GM21526 (cell line): ENCODE measurements around the gene DNAJA3.

Experiments
- ATAC-seq: cut with Tn5 transposase; IDR thresholded peaks from one replicate; pipeline ENCODE4 v1.9.1; 2021; ENCODE audit warnings: moderate library complexity; ENCODE audit not compliant: unreplicated experiment, low FRiP score

Gene DNAJA3

DNA sequence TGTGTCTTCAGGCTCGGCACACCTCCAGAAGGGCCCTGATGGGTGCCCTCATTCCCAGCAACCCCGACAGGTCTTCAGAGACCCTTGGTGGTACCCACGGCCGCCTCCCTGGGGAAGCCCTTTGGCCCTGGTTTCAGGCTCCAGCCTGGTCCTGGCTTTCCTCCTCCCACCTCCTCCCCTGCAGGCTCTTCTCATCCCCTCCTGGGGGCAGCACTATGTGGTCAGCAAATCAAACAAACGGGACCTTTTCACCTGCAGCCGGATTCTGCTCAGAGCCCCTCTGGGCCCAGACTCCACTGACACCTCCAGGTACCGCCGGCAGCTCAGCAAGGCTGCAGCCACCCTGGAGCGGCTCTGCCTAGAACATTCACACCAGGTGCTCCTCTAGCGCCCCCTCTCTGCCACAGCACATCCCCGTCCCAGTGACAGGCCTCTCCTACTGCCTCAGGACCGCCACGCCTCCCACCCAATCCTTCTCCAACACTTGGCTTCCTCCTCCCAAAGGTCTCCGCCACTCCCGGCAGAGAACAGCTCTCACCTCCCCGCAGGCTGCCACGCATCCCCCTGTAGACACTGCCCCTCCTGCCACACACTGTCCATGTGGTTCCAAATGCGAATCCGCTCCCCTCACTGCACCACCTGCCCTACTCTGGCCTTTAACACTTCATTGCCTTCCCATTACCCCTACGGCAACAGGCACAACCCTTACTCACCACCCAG, 21.3 kb upstream of the DNAJA3 start:
- ATAC-seq: no peak

DNA sequence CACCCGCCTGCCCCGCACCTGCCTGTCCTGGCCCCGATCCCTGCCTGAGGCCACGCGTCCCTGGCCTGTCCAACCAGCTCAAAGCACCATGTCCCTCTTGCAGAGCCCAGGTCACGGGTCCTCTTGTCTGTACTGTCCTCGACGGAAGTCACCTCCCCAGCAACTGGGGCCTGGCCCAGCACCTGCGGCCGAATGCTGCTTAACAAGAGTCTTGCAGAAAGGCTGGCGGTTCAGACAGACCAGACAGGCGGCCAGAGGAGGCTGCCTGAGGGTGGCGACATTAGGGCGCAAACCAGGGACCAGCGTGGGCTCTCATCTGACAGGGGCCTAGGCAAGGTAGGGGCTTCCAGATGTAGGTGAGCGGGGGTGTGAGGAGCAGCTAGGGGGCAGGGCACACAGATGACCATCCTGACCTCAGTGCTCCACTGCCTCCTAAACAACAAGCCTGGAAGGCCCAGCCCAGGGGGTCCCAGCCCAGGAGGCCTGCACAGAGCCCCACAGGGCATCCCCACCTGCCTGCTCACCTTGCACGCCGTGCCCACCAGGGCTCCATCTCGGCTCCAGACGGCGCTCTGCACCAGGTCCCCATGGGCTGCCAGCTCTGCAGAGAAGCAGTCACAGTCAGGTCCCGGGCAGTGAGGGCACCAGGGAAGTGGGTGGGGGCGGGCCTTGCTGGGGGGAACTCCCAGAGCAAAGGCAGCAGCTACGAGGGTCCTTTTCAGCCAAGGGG, 20.5 kb upstream of the DNAJA3 start:
- ATAC-seq: no peak

DNA sequence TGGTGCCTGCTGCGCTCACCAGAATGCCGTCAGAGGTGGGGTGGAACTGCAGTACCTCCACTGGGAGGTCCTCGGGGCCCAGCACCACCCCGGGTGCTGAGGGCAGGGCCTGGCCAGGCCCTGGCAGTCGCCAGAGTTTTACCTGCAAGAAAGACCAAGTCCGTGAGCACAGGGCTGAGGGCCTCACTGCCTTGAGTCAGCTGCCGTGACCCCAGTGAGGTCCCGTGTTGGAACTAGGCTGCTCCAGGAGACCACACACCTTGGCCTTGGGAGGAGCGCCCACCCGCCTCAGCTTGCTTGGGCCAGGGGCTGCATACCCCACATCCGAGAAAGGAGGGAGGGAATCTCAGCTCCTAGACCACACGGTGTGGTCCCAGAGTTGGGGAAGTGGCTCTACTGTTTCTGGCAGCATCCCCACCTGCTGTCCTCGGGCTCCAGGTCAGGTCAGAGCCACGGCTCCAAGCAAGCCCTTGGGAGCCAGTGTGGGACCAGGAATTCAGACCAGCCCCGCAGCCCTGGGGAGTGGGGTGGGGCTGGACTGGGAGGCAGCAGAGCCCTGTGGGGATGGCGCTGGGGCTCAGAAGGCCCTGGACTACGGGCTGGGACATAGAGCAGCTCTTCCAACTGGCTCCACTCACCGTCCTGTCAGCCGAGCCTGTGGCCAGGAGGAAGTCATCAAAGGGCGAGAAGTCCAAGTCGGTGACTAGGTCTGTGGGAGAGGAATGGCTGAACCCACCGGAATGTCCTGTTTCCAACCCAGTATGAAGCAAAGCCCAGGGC, 17.9 kb upstream of the DNAJA3 start:
- no peak for ATAC-seq

DNA sequence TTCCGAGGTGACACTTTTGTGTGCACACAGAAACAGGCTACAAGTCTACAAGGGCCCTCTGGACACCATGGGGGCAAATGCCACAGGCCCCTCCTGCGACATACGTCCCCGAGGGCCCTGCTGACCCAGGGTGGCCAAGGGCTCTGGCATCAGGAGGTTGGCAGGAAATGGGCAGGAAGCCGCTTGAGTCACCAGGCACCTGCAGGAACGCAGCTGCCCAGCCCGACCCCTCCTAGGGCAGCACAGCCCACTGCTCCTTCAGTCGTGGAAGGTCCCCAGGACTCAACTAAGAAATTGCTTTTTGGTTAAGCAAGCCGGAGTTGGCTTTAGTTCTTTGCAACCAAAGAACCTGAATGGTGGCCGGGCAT, 17.4 kb upstream of the DNAJA3 start:
- no peak for ATAC-seq

DNA sequence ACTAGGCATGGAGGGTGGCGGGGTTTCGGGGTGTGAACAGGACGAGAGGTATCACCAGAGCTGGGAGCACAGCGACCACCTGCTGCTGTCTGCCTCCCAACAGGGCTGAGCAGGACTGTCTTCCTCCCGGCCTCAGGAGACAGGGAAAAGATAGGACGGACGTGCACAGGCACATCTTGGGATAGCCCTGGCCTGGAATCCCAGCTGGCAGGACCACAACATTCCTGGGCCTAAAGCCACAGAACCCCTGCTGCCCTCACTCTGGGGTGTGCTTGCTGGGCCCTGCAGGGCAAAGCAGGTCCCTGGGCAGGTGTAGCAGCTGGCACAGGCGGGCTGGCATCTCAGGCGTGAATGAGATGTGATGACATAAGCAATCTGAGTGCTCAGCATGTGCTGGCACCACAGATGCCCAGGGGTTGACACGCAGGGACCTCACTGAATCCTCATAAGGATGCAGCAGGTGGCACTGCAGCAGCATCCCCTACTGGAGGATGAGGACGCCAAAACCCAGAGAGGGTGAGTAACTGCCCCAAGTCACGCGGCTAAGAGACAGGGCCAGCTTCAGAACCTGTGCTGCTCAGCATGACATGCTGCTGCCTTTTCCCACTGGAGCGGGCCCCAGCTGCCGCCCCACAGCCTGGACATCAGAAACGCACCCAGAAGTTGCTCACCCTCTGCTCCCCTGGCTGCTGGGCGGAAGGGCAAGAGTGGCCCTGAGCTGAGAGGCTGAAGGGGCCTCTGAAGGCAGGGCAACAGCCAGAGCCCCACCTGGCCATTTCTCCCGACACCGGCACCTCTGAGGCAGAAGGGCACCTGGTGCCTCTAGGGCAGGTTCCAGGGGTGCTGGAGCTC, 16.4 kb upstream of the DNAJA3 start:
- no peak for ATAC-seq

DNA sequence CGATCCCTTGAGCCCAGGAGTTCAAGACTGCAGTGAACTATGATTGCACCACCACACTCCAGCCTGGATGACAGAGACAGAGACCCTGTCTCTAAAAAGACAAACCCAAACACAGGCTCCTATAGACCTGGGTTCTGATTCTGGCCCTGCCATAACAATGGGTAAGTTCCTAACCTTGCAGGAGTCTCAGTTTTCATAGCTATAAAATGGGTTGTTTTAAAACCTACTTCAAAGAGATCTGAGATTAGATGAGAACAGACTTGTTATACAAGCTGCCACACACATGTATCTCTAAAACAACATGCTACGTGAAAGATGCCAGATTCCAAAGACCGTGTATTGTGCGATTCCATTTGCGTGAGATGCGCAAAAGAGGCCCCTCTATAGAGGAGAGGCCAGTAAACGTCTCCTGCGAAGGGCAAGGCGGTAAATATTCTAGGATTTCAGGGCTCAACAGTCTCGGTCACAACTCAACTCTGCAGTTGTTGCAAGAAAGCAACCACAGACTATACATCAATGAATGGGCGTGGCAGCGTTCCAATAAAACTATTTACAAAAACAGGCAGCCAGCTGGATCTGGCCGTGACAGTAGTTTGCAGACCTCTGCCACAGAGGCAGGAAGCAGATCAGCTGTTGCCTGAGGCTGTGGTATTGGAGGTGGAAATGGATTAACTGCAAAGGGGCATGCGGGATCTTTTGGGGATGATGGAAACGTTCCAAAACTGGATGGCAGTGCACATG, 15.2 kb upstream of the DNAJA3 start:
- ATAC-seq: no peak

DNA sequence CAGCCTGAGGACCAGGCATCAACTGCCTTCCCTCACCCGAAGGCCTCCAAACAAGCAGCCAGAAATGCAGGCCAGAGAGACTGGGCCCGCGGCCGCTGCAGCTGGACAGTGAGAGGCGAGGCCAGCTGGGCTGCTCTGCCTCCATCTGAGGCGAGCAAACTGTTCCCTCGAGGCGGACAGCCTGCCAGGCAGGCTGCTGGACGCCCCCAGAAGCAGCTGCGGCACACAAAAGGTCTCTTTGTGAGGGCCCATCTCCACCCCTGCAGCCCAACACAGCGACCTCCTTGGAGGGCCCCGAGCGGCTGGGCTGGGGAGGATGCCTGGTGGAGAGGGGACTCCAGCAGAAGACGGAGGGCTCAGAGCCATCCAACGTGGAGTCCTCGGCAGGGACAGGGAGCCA, 14.0 kb upstream of the DNAJA3 start:
- ATAC-seq: no peak

DNA sequence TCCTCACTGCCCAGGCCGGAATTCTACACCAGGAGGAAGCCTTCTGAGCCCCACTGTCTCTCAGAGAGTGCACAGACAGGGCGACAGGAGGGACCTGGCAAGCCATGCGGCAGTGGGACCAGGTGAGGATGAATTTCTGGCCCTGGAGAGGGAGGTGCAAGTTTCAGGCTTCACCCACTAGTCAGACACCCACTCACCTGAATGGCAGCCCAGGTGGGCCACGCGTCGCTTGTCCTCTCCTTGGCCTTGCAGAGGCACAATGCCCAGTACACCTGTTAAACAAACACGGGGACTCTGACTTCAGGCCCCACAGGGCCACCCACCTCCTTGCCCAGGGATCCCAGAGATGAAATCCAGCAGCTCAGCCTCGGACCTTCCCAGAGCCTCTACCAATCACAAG, 13.5 kb upstream of the DNAJA3 start:
- ATAC-seq: no peak

DNA sequence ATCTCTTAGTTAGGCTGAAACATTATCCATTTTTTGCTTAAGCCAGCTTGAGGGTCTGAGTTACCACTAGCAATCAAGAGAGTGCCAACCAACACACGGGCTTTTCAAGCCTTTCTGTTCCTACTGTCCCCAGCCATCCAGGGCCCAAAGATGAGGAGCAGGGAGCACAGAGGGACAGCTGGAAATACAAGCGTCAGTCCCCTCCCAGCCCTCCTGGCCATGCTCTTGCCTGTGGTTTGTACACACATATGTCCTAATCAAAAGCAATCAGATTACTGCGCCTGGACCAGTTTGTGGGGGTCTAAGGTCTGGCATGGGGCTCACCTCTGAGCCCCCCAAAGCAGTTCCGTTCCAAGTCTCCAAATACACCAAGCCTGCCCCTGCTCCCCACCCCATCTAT, 12.8 kb upstream of the DNAJA3 start:
- ATAC-seq: no peak

DNA sequence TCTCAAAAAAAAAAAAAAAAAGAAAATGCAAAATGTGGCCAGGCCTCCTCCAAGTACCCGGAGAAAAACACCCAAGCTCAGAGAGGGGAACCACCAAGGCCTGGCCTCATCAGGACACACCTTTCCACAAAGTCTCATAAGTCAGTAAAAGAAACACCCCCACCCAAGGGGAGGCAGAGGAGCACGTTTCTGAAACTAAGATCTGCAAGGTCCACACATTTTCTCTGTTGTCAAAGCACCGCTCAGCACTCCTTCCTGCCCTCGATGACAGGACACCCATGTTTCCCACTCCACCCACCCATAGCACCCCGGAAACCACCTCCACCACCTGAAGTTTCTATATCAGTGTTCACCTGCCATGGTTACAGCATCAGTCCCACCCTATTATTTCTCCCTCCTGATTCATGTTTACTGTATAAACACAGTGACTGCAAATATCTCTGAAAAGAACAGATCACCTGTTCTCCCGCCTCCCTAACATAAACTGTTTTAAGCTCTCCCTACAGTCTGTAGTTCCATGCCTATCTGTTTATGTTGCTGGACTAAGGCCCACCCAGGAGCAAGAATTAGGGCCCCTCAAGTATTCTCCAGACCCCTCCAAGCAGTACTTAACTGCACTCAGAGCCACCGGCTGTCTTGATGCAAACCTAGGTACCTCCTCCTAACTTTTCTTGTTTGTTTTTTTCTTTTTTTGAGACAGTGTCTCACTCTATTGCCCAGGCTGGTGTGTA, 11.3 kb upstream of the DNAJA3 start:
- peak; percentile 49 for ATAC-seq

DNA sequence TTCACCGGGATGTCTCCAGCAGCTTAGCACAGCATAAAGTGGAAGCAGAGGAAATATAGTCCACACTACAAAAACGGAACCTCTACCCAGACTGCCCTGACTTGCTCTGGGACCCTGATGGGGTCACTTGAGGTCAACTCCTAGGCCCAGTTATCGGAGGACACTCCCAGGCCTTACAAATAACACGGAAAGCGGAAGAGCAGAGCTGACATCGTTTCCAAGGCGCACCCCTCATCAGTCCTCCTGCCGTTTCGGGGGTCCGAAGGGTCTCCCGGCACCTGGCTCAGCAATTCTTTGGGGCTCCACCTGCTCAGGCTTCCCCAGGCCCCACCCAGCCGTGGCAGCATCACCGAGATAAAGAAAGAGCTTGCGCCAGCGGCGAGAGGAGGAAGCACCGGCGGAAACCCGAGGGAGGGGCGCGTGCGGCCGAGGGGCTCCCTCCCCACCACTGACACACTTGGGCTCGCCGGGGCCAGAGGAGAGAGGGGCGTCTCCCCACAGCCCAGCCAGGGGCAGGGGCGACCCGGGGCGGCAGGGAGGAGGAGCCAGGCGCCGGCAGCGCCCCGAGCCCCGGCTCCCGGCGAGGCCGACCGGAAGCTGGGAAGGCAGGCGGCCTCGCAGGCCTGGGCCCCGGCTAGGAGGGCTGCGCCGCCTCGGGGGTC, 10.0 kb upstream of the DNAJA3 start:
- ATAC-seq: no peak

DNA sequence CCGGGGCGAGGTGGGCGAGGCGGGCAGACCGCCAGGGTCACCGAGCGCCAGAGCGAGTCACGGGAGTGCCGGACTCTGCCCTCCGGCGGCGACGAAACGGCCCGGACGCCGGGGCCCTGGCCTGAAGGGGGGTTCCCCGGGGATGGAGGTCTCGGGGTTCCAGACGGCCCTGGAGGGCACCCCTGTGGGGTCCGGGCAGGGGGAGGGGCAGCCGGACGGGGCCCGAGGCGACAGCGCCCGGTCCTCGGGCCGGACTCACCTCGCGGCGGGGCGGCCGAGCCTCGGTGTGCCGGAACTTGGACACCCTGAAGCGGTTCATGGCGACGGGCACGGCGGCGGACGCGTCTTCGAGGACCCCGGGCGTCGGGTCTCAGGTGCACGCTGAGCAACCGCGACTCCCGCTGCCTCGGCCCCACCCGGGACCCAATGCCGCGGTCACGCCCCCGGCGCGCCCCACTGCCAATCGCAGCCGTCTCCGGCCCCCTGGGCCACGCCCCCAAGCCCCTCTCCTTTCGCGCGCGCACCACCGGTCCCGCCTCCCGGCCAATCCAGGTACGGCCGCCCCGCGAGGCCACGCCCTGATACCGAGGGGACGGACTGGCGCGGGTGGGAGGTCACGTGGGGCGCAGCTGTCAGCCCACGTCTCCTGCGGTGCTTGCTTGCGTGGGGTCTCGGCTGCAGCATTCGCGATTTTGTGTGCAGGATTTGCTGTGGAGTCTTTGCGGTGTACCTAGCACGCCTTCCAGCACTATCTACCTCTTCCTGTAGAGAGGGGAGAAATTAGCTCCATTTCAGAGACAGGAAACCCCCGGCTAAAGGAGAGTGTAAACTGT, 9.3 kb upstream of the DNAJA3 start, which contains the start of gene CORO7:
Gene CORO7, minus strand, starts transcription at position 397 of the 833 bp plus-strand sequence. Its CDS starts 78 bp downstream, at position 319.
- peak; percentile 53 for ATAC-seq

DNA sequence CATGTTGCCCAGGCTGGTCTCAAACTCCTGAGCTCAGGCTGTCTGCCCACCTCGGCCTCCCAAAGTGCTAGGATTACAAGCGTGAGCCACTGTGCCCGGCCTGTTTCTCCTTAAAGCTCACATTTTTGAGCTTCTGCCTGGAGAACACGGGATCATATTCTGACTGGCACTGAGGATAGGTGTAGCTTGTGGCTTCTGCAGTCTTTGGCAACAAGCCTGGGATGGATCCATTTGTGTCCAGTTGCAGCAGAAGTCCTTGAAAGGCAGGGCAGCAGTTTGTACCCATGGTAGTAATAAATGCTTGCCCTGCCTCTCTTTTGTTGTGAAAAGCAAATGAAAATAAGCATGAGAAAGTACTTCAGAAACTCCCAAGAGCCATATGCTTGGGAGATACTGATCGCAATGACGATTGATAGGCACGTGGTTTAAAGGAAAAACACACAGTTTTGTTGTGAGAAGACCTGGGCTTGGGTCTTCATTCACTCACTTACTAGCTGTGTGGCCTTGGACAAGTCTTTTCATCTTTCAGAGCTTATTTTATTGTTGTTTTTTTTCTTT, 6.2 kb upstream of the DNAJA3 start:
- no peak for ATAC-seq

DNA sequence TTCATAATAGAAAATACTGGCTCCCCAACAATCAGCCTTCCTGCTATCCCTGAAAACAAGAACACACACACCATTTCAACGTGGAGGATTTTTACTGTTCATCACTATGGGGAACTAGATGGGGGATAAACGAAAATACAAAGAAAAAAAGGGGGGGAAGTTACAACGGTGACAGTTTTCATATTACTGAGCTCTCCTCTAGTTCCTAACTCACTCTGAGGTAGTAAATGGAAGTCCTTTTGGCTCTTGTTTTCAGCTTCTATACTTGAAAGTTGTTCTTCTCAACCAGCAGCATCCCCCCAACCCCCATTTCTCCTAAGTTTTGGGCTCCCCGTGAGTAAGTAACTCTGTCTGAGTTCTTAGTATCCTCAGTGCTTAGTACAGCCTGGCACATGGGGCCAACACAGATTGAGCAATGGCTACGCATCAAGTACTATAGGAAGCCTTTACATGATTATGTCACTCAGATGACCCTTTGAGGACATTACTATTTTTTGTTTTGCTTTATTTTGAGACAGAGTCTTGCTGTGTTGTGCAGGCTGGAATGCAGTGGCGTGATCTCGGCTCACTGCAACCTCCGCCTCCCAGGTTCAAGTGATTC, 5.1 kb upstream of the DNAJA3 start:
- no peak for ATAC-seq

DNA sequence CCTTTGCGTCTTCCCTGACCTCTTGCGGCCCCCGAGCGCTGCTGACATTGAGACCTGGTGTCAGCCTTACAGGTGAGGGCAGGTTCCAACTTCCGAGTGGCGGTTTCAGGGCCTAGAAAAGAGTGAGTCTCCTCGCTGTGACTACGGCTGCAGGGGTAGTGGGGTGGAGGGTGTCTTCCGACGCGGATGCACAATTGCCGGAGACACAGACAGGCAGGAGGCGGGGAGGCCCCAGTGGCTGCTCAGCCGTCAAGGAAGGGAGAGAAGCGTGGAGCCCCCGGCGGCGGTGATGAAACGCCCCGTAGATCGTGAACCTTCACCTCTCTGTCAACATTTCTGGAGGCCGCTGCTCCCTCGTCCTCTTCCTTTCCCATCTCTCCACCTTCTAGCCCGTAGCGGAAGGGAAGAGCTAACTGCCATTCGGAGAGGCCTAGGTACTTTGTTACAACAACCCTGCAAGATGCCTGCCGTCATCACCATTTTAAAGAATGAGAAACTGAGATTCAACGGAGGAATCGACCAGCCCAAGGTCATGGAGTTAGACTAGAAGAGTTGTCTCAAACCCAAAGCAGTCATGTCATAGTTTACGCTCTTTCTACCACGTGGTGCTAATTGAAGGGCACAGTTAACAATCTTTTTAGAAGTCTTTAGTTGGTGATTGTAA, 485 bp downstream of the DNAJA3 start:
- ATAC-seq: peak; percentile 34

DNA sequence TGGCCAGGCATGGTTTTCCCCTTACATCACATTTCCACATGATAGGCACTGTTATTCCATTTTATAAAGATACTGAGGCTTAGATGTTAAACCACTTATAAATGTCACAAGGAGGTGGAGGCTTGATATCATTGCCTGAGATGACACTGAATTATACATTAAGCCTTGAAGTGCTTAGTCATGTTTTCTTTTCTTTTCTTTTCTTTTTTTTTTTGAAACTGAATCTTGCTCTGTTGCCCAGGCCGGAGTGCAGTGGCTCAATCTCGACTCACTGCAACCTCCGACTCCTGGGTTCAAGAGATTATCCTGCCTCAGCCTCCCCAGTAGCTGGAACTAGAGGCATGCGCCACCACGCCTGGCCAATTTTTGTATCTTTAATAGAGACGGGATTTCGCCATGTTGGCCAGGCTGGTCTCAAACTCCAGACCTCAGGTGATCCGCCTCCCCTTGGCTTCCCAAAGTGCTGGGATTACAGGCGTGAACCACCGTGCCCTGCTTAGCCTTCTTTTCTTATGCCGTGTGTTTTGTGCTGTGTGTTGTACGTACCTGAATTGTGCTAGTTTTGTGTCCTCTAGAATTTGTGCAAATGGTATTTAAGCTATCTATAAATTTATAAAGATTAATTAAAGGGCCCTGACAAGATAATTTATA, 1.2 kb downstream of the DNAJA3 start:
- ATAC-seq: no peak
